ENCODE measurements around the gene NUDT11. TPM values are rescaled to one million over a fixed set of nuclear protein-coding genes. Genes with fewer than 3 reads are reported as not detected.

NUDT11 gene
- polyA plus RNA-seq, 3 donors = 0.07 to 0.09 TPM; not detected in 1

DNA sequence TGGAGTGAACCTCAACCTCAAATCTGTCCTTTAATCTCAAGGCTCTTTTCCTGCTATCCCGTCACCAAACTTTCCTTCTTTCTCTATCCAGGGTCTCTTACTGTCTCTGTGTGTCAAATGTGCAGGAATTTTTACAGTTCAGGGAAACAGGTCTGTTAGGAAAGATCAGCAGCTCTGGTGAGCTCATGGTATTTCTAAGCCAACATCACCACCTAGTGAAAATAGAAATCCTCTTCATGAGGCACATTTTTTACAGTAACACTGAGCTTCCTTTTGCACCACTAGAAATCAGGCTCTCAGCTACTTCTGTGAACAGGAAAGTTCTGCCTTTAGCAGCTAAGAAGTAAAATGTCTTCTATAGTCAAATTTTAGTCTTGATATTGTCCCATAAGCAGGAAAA lies 39.6 kb downstream of the NUDT11 start:
- H3K9ac ChIP-seq (ENCODE audit: insufficient read depth, low read length, poor library complexity, severe bottlenecking) = no peak overlapping the region
- no peaks in the 10 kb centered on the region for H3K4me1 Mint-ChIP-seq
- H3K4me1 ChIP-seq (ENCODE audit: control insufficient read depth in 1 of 2, insufficient read depth in 2 of 2, low read length in 2 of 2) = no peaks in the 10 kb centered on the region
- no peak overlapping the region for H2AFZ ChIP-seq (ENCODE audit: insufficient read depth, low read depth, low read length, poor library complexity, severe bottlenecking)
- no peaks in the 10 kb centered on the region for H4K20me1 ChIP-seq (ENCODE audit: insufficient read depth, low read length)
- no peak for DNase-seq
- H3K36me3 Mint-ChIP-seq = no peaks in the 10 kb centered on the region
- H3K9me3 Mint-ChIP-seq = peaks cover 0 to 1% (median 0%) of the 10 kb centered on the region in 7 donors
- no peak overlapping the region for H3K4me3 ChIP-seq (replicated peaks in 1 of 3; ENCODE audit: low read depth in 2 of 3, low read length in 3 of 3)
- no peaks in the 10 kb centered on the region for H3K36me3 ChIP-seq (replicated peaks in 1 of 2; ENCODE audit: control insufficient read depth in 1 of 2, insufficient read depth in 2 of 2, low read length in 2 of 2)
- no CpG with 5 or more reads among the region's 1 CpG for WGBS (ENCODE audit: insufficient coverage)
- intact Hi-C loops (cut with micrococcal nuclease) = no loop called here
- peaks cover 1 to 6% (median 2%) of the 10 kb centered on the region in 3 donors for H3K27me3 Mint-ChIP-seq (ENCODE audit: low read depth in 3 of 3)
- no peak overlapping the region for H3K27ac ChIP-seq (ENCODE audit: low read depth in 1 of 2, low read length in 2 of 2)
- H3K79me2 ChIP-seq (ENCODE audit: insufficient read depth, low read length) = no peaks in the 10 kb centered on the region
- H3K27ac Mint-ChIP-seq = no peak overlapping the region
- no peaks in the 10 kb centered on the region for H3K27me3 ChIP-seq (ENCODE audit: control insufficient read depth in 2 of 2, insufficient read depth in 2 of 2, low read length in 2 of 2)
- no peak overlapping the region for H3K4me2 ChIP-seq (replicated peaks; ENCODE audit: extremely low read depth, low read length, poor library complexity, severe bottlenecking)
- TF ChIP-seq, protein P1, sequence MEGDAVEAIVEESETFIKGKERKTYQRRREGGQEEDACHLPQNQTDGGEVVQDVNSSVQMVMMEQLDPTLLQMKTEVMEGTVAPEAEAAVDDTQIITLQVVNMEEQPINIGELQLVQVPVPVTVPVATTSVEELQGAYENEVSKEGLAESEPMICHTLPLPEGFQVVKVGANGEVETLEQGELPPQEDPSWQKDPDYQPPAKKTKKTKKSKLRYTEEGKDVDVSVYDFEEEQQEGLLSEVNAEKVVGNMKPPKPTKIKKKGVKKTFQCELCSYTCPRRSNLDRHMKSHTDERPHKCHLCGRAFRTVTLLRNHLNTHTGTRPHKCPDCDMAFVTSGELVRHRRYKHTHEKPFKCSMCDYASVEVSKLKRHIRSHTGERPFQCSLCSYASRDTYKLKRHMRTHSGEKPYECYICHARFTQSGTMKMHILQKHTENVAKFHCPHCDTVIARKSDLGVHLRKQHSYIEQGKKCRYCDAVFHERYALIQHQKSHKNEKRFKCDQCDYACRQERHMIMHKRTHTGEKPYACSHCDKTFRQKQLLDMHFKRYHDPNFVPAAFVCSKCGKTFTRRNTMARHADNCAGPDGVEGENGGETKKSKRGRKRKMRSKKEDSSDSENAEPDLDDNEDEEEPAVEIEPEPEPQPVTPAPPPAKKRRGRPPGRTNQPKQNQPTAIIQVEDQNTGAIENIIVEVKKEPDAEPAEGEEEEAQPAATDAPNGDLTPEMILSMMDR (IDR thresholded peaks at IDR 0.05) = no peak
- H3K4me3 Mint-ChIP-seq = no peak overlapping the region
- H3K9me3 ChIP-seq (replicated peaks in 1 of 2; ENCODE audit: control insufficient read depth in 1 of 2, insufficient read depth in 1 of 2, low read length in 2 of 2) = no peaks in the 10 kb centered on the region

- Mint-ChIP-seq H3K4me3 (no peak overlapping the region), H3K27me3 (ENCODE audit: low read depth in 3 of 3) (peaks cover 1 to 6% (median 2%) of the 10 kb centered on the region in 3 donors), H3K4me1 (no peaks in the 10 kb centered on the region), H3K36me3 (no peaks in the 10 kb centered on the region), H3K9me3 (peaks cover 0 to 1% (median 0%) of the 10 kb centered on the region in 7 donors), H3K27ac (peak overlapping the region in 1 of 7 donors; percentile 52)
- no peak for DNase-seq
- H3K27ac ChIP-seq (ENCODE audit: low read depth in 1 of 2, low read length in 2 of 2) = no peak overlapping the region
- 100% methylated on average over 1 of the region's 7 CpGs for WGBS (ENCODE audit: insufficient coverage)
- H3K4me2 ChIP-seq (replicated peaks; ENCODE audit: extremely low read depth, low read length, poor library complexity, severe bottlenecking) = no peak overlapping the region
- H4K20me1 ChIP-seq (ENCODE audit: insufficient read depth, low read length) = no peaks in the 10 kb centered on the region
- H3K79me2 ChIP-seq (ENCODE audit: insufficient read depth, low read length) = no peaks in the 10 kb centered on the region
- H3K9ac ChIP-seq (ENCODE audit: insufficient read depth, low read length, poor library complexity, severe bottlenecking) = no peak overlapping the region
- no peak overlapping the region for H2AFZ ChIP-seq (ENCODE audit: insufficient read depth, low read depth, low read length, poor library complexity, severe bottlenecking)
- H3K9me3 ChIP-seq (replicated peaks in 1 of 2; ENCODE audit: control insufficient read depth in 1 of 2, insufficient read depth in 1 of 2, low read length in 2 of 2) = no peaks in the 10 kb centered on the region
- H3K4me3 ChIP-seq (replicated peaks in 1 of 3; ENCODE audit: low read depth in 2 of 3, low read length in 3 of 3) = no peak overlapping the region
- intact Hi-C loops (cut with micrococcal nuclease) = no loop called here
- TF ChIP-seq, protein P1 (IDR thresholded peaks at IDR 0.05) = no peak
- H3K36me3 ChIP-seq (replicated peaks in 1 of 2; ENCODE audit: control insufficient read depth in 1 of 2, insufficient read depth in 2 of 2, low read length in 2 of 2) = no peaks in the 10 kb centered on the region
- H3K4me1 ChIP-seq (ENCODE audit: control insufficient read depth in 1 of 2, insufficient read depth in 2 of 2, low read length in 2 of 2) = no peaks in the 10 kb centered on the region
- H3K27me3 ChIP-seq (ENCODE audit: control insufficient read depth in 2 of 2, insufficient read depth in 2 of 2, low read length in 2 of 2) = no peaks in the 10 kb centered on the region
These were observed 40.1 kb downstream of the NUDT11 start for GRCh38 chrX:51456246-51456645.

Data from CD14-positive monocyte (primary cell).